ENCODE results near the gene ATL1.
"Not testable (repeated sequence)": the region's sequence is repeated elsewhere in the genome, so short reads cannot be mapped to it uniquely, and the experiment has no call there.

The ATL1 gene

DNA sequence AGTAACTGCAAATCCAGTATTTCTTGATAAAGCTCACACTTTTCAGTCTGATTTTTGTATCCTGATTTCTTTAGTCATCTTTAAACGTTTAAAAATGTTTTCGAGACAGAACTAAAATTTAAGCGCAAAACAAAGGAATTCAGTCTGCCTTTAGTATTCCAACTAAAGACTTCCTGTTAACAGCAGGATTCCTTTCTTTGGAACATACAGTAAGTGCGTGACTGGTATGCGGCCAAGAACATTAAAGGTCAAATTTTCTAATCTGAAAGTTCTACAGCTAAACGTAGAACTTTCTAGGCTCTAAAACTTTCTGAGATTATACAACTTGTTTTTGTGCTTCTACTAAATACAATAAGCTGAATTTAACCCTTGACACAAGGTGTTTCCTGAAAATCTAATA lies 98.3 kb downstream of the ATL1 start:
- DNase-seq (ENCODE audit: low read depth) = peak; percentile 15

DNA sequence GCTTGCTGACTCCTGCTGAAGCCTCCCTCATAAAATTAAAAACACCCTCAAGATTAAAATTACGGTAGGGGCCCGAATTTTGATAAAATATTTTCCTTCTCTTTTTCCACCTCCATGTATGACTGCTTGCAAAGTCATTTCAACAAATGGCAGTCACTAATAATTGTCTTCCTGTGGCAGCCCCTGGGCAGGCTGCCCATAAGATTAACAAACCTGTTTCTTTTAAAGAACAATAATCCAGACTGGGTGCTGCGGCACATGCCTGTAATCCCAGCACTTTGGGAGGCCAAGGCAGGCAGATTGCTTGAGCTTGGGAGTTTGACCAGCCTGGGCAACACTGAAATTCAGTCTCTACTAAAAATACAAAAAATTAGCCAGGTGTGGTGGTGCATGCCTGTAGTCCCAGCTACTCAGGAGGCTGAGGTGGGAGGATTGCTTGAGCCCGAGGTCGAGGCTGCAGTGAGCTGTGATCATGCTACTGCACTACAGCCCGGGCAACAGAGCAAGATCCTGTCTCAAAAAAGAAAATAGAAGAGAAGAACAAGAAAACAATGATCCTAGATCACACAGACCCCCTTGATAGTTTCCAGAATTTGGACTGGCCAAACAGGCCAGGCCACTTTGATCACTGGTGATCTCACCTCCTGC lies 99.5 kb downstream of the ATL1 start:
- DNase-seq (ENCODE audit: low read depth) = no peak

DNA sequence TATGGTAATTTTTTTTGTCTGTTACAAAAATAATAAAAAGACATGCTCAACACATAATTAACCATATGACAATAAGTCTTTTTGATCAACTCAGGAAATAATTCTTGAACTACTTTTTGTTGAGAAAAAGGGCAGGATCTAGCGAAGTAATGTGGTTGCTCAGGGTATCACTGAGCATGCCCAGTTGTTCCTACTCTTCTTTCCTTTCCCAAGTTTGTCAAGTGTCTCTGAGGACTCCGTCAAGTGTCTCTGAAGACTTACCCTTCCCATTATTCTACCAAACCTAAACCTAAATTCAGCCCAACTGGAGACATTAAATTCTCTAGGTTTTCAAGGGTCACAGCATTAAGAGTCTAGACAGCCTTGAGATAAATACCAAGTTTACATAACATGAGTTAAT lies 104.6 kb downstream of the ATL1 start:
- not testable (repeated sequence) for DNase-seq (ENCODE audit: low read depth)

DNA sequence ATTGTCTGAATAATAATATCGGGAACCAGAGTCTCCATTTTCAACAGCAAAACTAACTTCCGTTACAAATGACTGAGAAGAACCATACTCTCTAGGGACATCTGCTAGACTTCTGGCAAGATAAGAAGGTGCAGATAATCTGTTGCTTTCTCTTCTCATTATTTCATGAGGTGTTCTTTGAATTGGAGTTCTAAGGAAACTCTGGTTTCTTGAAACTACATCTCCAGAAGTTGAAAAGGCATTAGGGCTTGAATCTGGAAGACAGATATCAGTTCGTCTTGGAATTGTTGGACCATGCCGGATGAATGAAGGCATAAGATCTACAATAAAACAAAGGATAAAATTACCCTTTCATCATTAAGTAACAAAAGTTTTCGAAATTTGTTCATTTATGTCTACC lies 105.4 kb downstream of the ATL1 start:
- not testable (repeated sequence) for DNase-seq (ENCODE audit: low read depth)

DNA sequence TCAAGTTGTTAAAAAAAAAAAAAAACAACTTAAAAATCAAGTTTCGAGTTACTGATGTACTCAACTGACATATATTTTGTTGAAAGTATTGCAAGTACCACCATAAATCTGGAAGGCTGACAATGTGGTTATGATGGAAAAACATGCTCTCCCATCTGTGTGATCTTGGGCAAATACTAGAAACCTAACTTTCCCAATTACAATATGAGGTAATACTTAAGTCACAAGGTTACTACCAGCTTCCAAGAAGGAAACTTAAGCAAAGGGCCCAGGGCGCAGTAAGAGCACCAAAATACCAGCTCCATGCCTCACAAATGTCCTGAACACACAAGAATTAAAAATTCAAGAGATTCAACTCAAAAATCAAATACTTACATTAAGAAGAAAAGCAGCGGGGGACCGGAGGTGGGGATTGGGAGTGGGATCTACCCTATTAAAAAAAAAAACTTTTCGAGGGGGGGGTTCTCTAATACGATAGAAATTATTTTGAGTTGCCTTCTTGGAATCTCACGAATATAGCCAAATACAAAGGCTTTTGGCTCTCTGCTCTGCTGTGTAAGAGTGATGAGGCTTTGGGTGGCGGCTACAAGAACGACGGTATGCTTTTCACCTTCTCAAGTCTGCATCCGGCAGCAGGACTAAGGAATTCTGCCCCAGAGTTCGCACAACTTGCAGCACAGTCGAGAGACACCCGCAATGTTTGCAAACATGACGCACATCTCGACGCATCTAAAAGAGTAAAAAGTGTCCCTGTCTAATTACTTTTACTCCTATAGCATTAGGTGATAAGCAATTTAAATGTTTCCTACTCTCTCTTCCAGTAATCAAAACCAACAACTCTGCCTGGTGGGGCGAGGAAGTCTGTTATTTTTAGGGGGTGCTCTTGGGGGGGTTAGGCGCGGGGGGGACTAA lies 107.1 kb downstream of the ATL1 start:
- peak; percentile 76 for DNase-seq (ENCODE audit: low read depth)

DNA sequence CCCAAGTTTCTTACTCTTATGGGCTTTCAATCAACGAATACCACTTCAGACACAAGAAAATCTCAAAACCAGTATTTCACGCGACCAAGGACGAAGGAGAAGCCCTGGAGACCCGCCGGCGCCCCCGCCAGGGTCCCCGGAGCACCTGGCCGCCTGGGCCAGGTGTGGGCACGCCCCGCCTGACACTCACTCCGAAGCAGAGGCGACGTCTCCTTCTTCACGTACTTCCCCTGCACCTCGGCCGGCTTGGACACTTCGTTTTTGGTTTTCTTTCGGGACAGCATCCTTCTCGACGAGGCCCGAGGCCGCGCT lies 107.7 kb downstream of the ATL1 start:
- DNase-seq (ENCODE audit: low read depth) = no peak

DNA sequence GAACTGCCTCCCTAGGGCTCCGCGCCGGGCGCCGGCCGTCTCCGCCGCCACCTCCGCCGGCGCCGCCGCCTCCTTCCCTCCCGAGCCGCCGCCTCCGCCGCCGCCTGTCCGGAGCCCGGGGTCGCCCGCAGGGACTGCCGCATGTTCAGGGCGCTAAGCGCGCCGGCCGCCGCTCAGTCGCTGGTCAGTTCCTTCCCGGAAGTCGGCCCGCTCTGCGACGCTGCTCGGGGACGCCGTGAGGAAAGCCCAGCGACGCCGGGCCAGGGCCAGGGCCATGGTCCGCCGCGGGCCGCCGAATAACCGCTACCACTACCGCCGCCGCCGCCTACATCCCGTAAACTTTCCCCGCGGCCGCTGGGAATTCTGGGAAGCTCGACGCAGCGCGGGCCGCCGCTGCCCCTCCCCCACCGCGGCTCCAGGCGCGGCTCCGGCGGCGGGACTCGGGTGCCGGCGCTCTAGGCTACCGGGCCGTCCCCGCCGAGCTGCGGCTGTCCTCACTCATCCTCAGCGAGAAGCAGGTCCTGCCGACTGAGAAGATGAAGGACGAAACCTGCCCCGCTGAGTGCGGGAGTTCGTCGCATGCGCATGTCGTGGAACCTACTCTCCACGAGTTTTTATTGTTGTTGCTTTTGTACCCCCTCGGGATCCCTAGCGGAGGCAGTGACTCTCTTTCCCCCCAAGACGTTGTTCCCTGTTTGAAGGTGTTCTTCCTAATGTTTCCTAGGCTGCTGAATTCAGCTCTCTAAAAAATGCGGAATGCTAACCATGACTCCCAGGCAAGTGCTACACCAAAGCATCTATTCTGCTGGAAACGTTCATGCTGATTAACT lies 108.3 kb downstream of the ATL1 start, which contains the start of gene SAV1:
Gene SAV1, minus strand, starts transcription at position 311 of the 830 bp plus-strand sequence. CDS start 339 bp downstream, outside the sequence.
- peak; percentile 63 for DNase-seq (ENCODE audit: low read depth)

DNA sequence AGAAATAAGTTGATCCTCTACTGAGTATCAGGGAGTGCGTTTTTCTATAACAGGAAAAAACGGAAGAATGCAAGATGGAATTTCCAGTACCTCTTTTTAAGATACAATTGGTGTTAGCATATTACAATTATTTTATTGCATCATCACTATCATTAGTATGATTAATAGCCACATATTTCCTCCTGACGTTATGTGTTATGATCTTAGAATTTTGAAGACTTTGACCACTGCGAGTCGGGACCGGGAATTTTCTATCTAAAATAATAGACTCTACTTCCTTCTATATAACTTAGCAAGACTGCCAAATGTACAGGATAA lies 108.8 kb downstream of the ATL1 start:
- DNase-seq (ENCODE audit: low read depth) = no peak

DNA sequence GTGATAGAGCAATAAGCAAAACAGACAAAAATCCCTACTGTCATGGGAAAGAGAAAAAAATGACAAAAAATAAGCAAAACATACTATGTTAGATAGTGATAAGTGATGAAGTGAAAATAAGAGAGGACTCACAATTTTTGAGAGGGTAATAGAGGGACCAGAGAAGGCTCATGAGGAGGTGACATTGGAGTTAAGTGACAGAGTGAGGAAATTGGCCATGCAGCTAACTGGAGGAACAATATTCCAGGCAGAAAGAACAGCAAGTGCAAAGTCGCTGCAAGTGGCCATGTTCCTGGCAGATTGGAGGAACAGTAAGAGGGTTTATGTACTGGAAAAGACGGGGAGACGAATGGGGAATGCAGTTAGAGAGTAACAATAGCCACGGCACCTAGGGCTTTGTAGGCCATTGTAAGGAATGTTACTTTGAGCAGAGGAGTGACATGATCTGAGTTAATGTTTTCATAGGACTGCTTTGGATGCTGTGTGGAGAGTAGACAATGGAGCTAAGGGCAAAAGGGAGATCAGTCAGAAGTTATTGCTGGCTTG lies 109.6 kb downstream of the ATL1 start:
- DNase-seq (ENCODE audit: low read depth) = no peak

DNA sequence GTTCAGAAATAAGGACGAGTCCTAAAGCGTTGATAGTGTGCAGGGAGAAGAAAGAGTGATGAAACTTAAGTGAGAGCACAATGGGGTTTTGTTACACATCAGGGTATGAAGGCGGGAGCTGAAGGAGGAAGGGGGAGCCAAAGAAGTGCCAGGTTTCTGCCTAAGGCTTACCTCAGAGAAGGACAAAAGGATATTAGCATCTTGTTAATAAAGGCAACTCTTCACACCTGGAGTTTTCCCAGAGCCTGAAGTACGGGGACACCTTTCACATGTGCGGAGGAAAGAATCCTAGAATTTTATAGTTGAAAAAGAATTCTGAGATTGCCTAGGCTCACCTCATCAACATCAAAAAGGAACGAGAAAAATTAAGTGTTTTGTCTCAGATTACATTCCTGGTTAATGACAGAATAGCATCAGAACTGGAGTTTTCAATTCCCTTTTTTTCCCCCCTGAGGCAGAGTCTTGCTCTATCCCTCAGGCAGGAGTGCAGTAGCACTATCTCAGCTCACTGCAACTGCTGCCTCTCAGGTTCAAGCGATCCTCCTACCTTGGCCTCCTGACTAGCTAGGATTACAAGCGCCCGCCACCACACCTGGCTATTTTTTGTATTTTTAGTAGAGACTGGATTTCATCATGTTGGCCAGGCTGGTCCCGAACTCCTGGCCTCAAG lies 110.4 kb downstream of the ATL1 start:
- no peak for DNase-seq (ENCODE audit: low read depth)

DNA sequence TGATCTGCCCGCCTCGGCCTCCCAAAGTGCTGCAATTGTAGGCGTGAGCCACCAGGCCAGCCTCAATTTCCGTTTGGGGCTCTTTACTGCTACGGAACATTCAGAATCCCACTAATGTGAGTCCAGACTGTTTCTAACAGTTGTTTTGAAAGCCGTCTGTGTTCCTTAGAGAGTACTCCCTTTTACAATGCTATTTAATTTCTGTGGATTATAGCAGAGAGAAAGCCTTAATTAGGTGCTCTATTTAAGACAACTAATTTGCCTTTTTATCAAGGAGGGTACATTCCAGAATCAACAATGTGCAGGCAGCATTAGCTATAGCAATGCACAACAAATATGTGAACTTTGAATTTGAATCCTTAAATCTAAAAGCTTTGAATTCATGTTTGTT lies 110.9 kb downstream of the ATL1 start:
- no peak for DNase-seq (ENCODE audit: low read depth)

DNA sequence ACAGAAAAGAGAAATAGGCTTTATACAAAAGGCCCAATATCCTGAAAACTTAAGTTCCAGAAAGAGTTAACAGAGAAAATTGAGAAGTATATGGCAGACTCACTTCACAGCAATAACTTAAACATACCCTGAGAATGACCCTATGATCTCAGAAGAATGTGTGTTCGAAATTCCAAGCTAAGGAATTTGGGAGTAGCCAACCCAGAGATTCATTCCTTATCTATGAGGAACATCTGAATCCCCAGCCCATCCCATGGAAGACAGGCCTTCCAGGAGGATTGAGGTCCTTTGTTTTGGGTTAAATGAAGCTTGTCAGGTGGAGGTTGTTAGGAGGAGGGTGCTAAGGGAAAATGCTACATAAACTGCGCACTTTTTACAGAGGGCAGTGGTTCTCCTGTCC lies 115.7 kb downstream of the ATL1 start:
- no peak for DNase-seq (ENCODE audit: low read depth)

DNA sequence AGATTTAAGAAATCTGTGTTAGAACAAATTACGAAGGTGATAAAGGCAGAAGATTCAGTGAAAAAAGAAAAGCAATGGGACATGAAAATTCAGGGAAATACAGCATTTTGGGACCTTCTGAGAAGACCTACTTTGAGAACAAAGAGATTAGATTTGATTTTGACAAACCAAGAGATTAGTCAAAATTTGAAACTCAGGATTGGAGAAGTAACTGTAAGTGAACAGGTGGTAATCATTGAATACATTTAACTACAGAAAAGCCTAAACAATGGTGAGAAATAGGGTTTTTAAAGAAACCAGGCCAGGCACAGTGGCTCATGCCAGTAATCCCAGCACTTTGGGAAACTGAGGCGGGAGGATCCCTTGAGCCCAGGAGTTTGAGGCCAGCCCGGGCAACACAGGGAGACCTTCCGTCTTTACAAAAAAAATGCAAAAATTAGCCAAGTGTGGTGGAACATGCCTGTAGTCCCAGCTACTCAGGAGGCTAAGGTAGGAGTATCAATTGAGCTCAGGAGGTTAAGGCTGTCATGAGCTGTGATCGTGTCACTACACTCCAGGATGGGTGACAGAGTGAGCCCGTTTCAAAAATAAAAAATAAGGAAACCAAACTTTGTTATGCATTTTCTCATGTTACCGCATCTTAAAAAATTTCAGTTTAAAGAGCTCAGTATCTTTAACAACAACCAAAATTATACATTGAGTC lies 117.0 kb downstream of the ATL1 start:
- no peak for DNase-seq (ENCODE audit: low read depth)

DNA sequence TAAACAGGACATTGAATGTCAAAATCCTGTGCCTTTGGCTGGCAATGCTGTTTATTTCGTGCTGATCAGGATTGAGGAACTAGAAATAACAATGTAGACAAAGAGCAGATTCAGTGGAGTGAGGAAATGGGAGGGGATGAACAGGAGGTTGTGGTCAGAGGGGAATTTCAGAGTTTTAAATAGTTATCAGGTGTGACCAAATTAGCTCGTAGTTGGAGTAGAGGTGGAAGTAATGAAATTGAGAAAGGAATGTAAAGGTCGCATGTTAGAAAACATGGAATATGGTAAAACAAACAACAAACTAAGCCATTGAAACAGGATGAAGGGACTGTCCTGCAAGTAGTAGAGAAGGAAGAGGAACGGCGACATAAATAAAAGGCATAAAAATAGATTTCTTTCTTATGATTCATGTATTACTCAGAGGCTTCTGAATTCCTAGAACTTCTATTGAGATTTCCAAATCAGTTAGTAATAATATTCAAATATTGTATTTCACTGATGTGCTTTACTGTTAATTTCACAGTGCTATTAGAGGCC lies 117.7 kb downstream of the ATL1 start:
- peak; percentile 21 for DNase-seq (ENCODE audit: low read depth)

DNA sequence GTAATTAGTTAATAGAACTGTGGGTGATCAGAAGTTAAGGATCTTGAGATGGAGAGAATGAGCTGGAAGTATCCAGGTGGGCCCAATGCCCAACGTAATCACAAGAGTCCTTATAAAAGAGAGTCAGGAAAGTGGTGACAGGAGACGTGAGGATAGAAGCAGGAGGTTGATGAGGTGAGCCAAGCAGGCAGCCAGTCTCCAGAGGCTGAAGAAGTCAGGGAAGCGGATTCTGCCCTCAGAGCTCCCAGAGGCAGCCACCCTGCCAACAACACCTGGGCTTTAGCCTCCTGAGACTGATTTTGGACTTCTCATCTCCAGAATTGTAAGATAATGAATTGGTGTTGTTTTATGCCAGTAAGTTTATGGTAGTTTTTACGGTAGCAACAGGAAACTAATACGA lies 118.2 kb downstream of the ATL1 start:
- DNase-seq (ENCODE audit: low read depth) = no peak

DNA sequence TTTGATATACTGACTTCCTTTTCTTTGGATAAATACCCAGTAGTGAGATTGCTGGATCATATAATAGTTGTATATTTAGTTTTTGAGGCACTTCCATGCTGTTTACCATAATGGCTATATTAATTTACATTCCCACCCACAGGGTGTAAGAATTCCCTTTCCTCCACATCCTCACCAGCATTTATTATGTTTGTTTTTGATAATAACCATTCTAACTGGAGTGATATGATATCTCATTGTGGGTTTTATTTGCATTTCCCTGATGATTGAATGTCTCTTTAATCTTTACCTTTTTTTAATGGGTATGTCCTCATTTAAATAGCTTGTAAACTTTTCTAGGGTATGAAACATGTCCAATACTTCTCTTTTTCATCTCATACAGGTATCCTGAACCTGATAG lies 119.7 kb downstream of the ATL1 start:
- no peak for DNase-seq (ENCODE audit: low read depth)

All from stromal cell of bone marrow (primary cell).